ENCODE results near the gene TEAD4. TPM values are rescaled to one million over a fixed set of nuclear protein-coding genes. Genes with fewer than 3 reads are reported as not detected.

TEAD4 gene
- total RNA-seq, 1 experiment from 2014 or later = 96.8 TPM

GRCh38 chr12:3036901-3037600 is 77.9 kb downstream of the TEAD4 start (continued):
- TF ChIP-seq ESRRA (CRISPR knock-in tag; IDR thresholded peaks at IDR 0.05; ENCODE audit: borderline replicate concordance) = no peak
- TF ChIP-seq PRDM15 (CRISPR knock-in tag; IDR thresholded peaks at IDR 0.05) = no peak
- no peak for TF ChIP-seq JUN (CRISPR knock-in tag; IDR thresholded peaks at IDR 0.05)
- no peak for TF ChIP-seq ERG (CRISPR knock-in tag; IDR thresholded peaks at IDR 0.05)

GRCh38 chr12:3038166-3038565 is 79.0 kb downstream of the TEAD4 start:
- H3K4me3 Mint-ChIP-seq = no peak overlapping the region
- H3K9me3 Mint-ChIP-seq = no peaks in the 10 kb centered on the region
- POLR2A ChIA-PET = interaction anchor here (1.3 kb wide), 1 partner anchor 8 kb away, joined by 3 read pairs; no protein-coding TSS in a partner anchor
- TF ChIP-seq ZNF138 (CRISPR knock-in tag; conservative IDR thresholded peaks at IDR 0.05) (no peak), PRDM15 (CRISPR knock-in tag; IDR thresholded peaks at IDR 0.05) (no peak), ZNF317 (CRISPR knock-in tag; IDR thresholded peaks at IDR 0.05; ENCODE audit: borderline replicate concordance, low read depth) (no peak), ETV6 (CRISPR knock-in tag; IDR thresholded peaks at IDR 0.05) (no peak), KAT7 (CRISPR knock-in tag; IDR thresholded peaks at IDR 0.05; ENCODE audit: borderline replicate concordance) (no peak), NR3C1 (CRISPR knock-in tag; conservative IDR thresholded peaks at IDR 0.05; ENCODE audit: low read depth) (no peak), SMAD4 (CRISPR knock-in tag; IDR thresholded peaks at IDR 0.05) (no peak), PREB (CRISPR knock-in tag; IDR thresholded peaks at IDR 0.05; ENCODE audit: borderline replicate concordance) (no peak), ZNF281 (CRISPR knock-in tag; IDR thresholded peaks at IDR 0.05) (no peak), SOX15 (CRISPR knock-in tag; IDR thresholded peaks at IDR 0.05) (no peak), ELF4 (CRISPR knock-in tag; IDR thresholded peaks at IDR 0.05; ENCODE audit: low read depth) (no peak), ZMAT4 (CRISPR knock-in tag; IDR thresholded peaks at IDR 0.05) (no peak), ARID4B (CRISPR knock-in tag; IDR thresholded peaks at IDR 0.05; ENCODE audit: borderline replicate concordance) (no peak)
- H3K36me3 Mint-ChIP-seq = peaks cover 34% of the 10 kb centered on the region
- DNase-seq (ENCODE audit: low spot score) (no peak), ATAC-seq (no peak)
- CTCF ChIA-PET = no interaction called here
- no peaks in the 10 kb centered on the region for H3K27me3 Mint-ChIP-seq (ENCODE audit: low read depth)
- H3K27ac Mint-ChIP-seq = no peak overlapping the region
- H3K4me1 Mint-ChIP-seq = peaks cover 7% of the 10 kb centered on the region

Measured in WTC11 (cell line).